MV-4-11 (cell line): Measurements from ENCODE around the gene ZFAND6.
A peak's percentile ranks its signal among the peaks of the same experiment; 100 is the strongest.

Source experiments
- DNase-seq: peaks from one replicate; lab custom pipeline; 2025; lab: John Stamatoyannopoulos, UW

Gene ZFAND6

GRCh38 chr15:80151148-80151547 lies 91.7 kb downstream of the ZFAND6 start:
- DNase-seq, result no peak

GRCh38 chr15:80151576-80151975 lies 92.1 kb downstream of the ZFAND6 start:
- DNase-seq, result no peak

GRCh38 chr15:80152180-80152895 lies 92.9 kb downstream of the ZFAND6 start:
- peak; percentile 80 for DNase-seq

GRCh38 chr15:80152896-80153876 lies 93.7 kb downstream of the ZFAND6 start, which contains the start of gene FAH:
TSS of gene FAH (plus strand) at chr15:80152999. CDS start at chr15:80153055, 56 bp downstream.
- peak; percentile 65 for DNase-seq

GRCh38 chr15:80153900-80154299 lies 94.4 kb downstream of the ZFAND6 start:
- peak; percentile 48 for DNase-seq

GRCh38 chr15:80154336-80154735 lies 94.9 kb downstream of the ZFAND6 start:
- DNase-seq, result no peak

- no peak for DNase-seq
Observed at GRCh38 chr15:80155001-80155377, 95.5 kb downstream of the ZFAND6 start.

- peak; percentile 81 for DNase-seq
Observed at GRCh38 chr15:80155378-80156175, 96.1 kb downstream of the ZFAND6 start.

- no peak for DNase-seq
Observed at GRCh38 chr15:80156176-80156720, 96.8 kb downstream of the ZFAND6 start.

GRCh38 chr15:80157215-80157614 lies 97.7 kb downstream of the ZFAND6 start:
- no peak for DNase-seq

GRCh38 chr15:80159301-80159700 lies 99.8 kb downstream of the ZFAND6 start:
- no peak for DNase-seq

- no peak for DNase-seq
Observed at GRCh38 chr15:80159811-80160569, 100.5 kb downstream of the ZFAND6 start.

- DNase-seq, result peak; percentile 97
Observed at GRCh38 chr15:80160570-80161156, 101.2 kb downstream of the ZFAND6 start.

- DNase-seq, result no peak
Observed at GRCh38 chr15:80161468-80162016, 102.1 kb downstream of the ZFAND6 start.

- peak; percentile 10 for DNase-seq
Observed at GRCh38 chr15:80162059-80162554, 102.6 kb downstream of the ZFAND6 start.

- no peak for DNase-seq
Observed at GRCh38 chr15:80163217-80163616, 103.7 kb downstream of the ZFAND6 start.

GRCh38 chr15:80163897-80164296 lies 104.4 kb downstream of the ZFAND6 start:
- DNase-seq, result no peak

GRCh38 chr15:80167936-80168335 lies 108.5 kb downstream of the ZFAND6 start:
- DNase-seq, result no peak

- no peak for DNase-seq
Observed at GRCh38 chr15:80168421-80168820, 108.9 kb downstream of the ZFAND6 start.

- DNase-seq, result no peak
Observed at GRCh38 chr15:80169768-80170357, 110.4 kb downstream of the ZFAND6 start.
